NOMO-1 (cell line): ENCODE data around the gene MIA3.
"Not testable (repeated sequence)": the region's sequence is repeated elsewhere in the genome, so short reads cannot be mapped to it uniquely, and the experiment has no call there.

Source experiments
- DNase-seq, 2 experiments: peaks; one replicate each; lab custom pipeline; 2025; ENCODE audit not compliant: unreplicated experiment in 2 of 2; lab: John Stamatoyannopoulos, UW

MIA3 gene, protein sequence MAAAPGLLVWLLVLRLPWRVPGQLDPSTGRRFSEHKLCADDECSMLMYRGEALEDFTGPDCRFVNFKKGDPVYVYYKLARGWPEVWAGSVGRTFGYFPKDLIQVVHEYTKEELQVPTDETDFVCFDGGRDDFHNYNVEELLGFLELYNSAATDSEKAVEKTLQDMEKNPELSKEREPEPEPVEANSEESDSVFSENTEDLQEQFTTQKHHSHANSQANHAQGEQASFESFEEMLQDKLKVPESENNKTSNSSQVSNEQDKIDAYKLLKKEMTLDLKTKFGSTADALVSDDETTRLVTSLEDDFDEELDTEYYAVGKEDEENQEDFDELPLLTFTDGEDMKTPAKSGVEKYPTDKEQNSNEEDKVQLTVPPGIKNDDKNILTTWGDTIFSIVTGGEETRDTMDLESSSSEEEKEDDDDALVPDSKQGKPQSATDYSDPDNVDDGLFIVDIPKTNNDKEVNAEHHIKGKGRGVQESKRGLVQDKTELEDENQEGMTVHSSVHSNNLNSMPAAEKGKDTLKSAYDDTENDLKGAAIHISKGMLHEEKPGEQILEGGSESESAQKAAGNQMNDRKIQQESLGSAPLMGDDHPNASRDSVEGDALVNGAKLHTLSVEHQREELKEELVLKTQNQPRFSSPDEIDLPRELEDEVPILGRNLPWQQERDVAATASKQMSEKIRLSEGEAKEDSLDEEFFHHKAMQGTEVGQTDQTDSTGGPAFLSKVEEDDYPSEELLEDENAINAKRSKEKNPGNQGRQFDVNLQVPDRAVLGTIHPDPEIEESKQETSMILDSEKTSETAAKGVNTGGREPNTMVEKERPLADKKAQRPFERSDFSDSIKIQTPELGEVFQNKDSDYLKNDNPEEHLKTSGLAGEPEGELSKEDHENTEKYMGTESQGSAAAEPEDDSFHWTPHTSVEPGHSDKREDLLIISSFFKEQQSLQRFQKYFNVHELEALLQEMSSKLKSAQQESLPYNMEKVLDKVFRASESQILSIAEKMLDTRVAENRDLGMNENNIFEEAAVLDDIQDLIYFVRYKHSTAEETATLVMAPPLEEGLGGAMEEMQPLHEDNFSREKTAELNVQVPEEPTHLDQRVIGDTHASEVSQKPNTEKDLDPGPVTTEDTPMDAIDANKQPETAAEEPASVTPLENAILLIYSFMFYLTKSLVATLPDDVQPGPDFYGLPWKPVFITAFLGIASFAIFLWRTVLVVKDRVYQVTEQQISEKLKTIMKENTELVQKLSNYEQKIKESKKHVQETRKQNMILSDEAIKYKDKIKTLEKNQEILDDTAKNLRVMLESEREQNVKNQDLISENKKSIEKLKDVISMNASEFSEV (N-terminal part only)

DNA sequence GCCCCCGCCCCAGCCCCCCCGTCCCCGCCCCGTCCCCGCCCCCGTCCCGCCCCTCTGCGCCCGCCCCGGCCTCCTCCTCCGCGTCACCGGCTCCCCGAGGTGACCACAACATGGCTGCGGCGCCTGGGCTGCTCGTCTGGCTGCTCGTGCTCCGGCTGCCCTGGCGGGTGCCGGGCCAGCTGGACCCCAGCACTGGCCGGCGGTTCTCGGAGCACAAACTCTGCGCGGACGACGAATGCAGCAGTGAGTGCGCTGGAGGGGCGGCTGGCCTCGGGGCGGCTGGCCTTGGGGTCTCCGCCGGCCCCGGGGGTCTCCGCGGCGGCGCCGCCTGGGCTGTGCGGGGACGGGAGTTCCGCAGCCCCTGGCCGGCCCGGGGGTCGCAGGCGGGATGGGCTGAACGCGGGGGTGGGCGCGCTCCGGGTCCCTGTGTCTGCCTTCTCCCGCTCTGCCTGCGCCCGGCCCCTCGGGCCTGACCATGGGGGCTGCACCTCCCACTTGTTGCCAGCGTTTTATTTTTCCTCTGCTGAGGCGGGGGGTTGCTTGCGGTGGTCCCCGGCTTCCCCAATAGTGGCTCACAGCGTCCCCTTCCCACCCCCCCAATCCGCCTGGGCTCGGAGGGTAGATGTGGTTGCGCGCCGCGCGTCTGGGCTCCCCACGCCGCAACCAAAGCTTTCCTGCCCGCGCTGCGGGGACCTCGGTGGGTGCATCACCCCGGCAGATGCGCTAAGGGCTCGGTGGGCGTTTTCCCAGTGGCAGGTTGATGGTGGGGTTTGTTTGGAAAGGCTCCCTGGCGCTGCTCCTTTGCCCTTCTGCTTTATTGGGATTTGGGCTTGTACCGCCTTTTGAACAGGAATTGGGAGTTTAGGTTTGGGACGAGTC, at the start of gene MIA3:
Gene MIA3, plus strand, starts transcription at position 97 of the 879 bp plus-strand sequence. Its CDS starts 14 bp downstream, at position 111.
- DNase-seq = peak; percentile 54 to 63

- no peak for DNase-seq
Observed at GRCh38 chr1:222570837-222571236, 47.1 kb upstream of the MIA3 start.

- no peak for DNase-seq
Observed at GRCh38 chr1:222579316-222579715, 38.6 kb upstream of the MIA3 start.

- DNase-seq = no peak
Observed at GRCh38 chr1:222582099-222582774, 35.7 kb upstream of the MIA3 start.

- peak; percentile 49 to 85 for DNase-seq
Observed at GRCh38 chr1:222583079-222583478, 34.8 kb upstream of the MIA3 start.

DNA sequence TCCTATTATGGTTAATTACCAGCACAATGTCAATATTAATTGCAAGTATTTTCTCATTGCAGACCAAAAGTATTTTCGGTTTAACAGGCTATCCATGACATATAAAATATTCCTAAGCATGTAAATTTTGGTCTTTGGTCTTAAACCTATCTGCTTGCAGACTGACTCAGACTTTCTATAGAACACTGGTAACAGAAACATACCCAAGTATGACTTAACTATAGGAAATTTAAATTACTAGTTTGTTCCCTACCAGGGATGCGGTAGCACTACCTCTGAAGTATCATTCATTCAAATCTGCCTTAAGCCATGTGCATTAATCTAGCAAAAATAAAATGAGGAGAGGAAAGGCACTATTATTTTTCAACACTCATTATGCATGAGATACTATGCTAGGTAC, 31.1 kb upstream of the MIA3 start:
- DNase-seq = no peak

GRCh38 chr1:222588135-222588534, 29.8 kb upstream of the MIA3 start:
- DNase-seq = no peak

DNA sequence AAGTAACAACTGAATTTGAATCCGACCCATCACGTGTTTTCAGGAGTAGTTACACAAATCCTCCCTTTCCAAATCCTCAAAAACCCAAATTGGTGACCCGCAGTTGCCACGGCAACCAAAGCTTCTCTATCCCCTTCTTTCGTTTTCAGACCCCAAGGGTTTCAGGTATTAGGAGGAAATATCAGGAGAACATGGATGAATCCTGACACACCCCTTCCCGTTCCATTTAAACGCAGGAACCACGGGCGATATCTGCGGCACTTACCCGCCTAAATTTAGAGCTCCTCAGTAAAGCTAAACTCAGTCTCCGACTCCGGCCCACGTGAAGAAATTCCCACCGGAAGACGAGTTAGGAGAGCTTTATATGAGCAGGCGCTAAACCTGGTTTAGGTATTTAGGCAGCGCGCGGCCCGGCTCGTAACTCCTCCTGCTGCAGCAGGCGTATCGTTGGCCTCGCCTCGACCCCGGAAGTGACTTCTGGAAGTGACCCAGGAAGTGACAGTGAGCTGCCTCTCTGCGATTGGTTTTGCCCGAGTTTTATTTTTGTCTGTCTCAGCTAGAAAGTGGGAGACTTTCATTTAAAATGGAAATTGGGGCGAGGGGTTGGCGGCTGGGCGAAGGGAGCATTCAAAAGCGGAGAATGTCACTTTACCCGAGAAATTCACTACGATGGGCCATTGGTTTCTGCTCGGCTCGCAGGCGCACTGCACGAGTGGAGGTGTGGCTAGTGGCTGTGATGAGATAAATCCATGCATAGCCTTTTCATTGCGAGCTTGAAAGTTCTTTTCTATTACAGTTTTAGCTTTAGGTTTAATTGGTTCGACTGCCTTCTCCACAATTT, 28.2 kb upstream of the MIA3 start, which contains the start of gene TAF1A:
Gene TAF1A, minus strand, starts transcription at position 472 of the 841 bp plus-strand sequence.
- DNase-seq = peak; percentile 73 to 84

GRCh38 chr1:222592171-222592570, 25.7 kb upstream of the MIA3 start:
- DNase-seq = no peak

GRCh38 chr1:222594789-222595188, 23.1 kb upstream of the MIA3 start:
- DNase-seq = no peak

GRCh38 chr1:222596696-222597095, 21.2 kb upstream of the MIA3 start:
- no peak for DNase-seq

DNA sequence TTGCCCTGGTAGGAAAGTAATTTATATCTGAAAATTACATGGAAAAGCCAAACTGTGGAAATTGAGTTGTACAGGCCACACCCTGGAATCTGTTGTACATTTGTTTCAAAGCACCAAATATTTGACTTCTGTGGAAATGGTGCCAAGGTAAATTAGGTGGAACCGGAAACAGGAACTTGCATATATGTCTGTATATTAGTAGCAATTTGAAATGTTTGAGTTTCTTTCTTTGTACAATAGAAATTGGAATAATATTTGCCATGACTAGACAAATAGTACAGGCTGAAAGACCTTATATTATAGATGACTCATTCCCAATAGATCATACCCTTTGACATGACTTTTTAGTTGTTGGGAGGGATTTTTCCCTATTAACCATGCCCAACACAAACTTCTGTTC, 17.6 kb upstream of the MIA3 start:
- no peak for DNase-seq

- DNase-seq = no peak
Observed at GRCh38 chr1:222601257-222601656, 16.6 kb upstream of the MIA3 start.

DNA sequence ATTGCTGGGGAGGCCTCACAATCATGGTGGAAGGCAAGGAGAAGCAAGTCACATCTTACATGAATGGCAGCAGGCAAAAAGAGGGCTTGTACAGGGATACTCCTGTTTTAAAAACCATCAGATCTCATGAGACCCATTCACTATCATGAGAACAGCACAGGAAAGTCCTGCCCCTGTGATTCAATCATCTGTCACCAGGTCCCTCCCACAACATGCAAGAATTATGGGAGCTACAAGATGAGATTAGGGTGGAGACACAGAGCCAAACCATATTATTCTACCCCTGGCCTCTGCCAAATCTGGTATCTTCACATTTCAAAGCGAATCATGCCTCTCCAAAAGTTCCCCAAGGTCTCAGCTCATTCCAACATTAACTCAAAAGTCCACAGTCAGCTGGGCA, 11.1 kb upstream of the MIA3 start:
- no peak for DNase-seq

- not testable (repeated sequence) for DNase-seq
Observed at GRCh38 chr1:222609111-222609510, 8.8 kb upstream of the MIA3 start.

- no peak for DNase-seq
Observed at GRCh38 chr1:222610728-222611127, 7.2 kb upstream of the MIA3 start.

- peak in 1 of 2 experiments; percentile 1 for DNase-seq
Observed at GRCh38 chr1:222613627-222614026, 4.3 kb upstream of the MIA3 start.

DNA sequence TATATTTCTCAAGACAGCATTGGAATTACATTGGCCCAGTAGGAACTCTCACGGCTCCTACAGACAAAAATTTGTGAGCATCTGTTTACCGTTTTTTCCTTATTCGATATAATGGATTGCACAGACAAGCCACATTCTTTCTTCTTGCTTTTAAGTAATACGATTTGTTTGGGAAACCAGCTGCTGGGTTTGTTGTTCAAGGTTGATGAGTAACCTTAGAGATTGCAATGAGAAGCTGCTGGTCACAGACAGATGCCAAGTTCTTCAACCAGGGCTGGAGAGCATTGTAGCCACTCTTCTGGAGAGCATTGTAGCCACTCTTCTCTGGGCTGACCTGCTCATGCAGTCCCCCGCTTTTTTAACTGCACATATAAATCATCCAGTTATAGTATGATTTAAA, 1.4 kb upstream of the MIA3 start:
- no peak for DNase-seq
